NCI-H1930 (cell line): ENCODE results near the gene FAM72B.
"Not testable (repeated sequence)": the region's sequence is repeated elsewhere in the genome, so short reads cannot be mapped to it uniquely, and the experiment has no call there.

ENCODE experiments used
- DNase-seq, 2 experiments: peaks; one replicate each; lab custom pipeline; 2025; lab: John Stamatoyannopoulos, UW

The FAM72B gene

DNA sequence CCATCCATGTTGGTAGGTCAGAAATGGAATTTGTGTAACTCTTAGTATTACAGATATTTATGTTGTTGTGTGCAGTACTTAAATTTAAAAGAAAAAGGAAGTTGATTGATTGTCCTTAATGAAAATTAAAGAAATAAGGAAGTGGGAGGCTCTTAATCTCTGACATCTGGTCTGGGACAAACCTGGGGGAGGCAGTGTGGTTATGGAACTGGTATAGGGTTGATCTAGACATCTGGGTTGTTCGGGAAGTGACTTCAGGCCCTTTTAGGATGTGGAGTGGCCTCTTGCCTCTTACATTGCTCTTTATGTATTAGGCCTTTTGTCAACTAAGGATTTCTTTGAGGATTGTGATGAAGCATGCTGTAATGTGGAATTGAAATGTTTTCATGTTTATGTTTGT is 16.1 kb upstream of the FAM72B start:
- not testable (repeated sequence) for DNase-seq

DNA sequence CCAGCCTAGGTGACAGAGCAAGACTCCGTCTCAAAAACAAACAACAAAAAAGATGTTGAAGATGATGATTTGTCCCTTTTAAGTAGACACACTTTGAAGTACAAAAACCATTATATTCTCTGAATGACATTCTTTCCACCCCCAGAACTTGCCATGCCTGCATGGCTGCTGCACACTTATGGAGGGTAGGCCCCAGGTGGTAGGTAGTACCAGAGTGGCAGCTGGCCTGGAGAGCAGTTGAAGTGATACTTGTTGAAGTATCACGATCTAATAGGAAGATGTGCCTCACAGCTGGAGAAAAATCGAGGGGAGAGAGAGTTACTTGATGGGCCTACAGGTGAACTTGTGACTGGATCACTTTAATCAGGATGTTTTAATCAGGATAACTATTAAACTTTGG is 15.6 kb upstream of the FAM72B start:
- not testable (repeated sequence) for DNase-seq

DNA sequence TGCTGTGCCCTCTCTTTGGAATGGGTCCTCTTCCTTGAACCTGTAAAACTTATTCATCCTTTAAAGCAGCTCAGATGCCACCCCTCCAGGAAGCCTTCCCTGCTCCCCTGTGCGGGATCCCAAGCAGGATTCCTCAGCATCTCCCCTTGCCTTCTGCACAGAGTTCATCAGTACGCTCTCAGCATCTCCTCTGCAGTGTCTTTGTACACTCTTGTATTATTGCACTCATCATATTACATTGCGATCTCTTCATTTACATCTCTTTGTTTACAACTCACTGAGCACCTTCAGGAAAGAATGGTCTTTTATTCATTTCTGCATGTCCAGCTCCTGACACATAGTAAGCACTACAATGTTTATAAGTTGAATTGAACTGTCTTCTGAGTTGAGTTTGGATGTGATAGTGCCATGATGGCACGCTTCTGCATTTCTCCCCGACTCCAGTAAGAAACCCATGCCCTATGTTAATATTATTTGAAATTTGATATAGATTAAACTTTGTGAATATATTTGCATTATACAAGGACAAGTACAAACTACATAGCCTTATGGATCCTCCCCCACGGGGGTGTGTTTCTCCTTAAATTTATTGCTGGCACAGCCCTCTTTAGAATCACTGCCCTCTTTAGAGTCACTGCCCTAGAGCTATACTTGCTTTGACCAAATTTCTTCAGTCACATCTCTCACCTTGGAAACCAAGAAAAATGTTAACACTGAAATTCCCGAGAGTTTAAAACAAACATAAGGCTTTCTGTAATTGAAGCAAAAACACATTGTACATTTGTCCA is 13.1 kb upstream of the FAM72B start:
- not testable (repeated sequence) for DNase-seq

DNA sequence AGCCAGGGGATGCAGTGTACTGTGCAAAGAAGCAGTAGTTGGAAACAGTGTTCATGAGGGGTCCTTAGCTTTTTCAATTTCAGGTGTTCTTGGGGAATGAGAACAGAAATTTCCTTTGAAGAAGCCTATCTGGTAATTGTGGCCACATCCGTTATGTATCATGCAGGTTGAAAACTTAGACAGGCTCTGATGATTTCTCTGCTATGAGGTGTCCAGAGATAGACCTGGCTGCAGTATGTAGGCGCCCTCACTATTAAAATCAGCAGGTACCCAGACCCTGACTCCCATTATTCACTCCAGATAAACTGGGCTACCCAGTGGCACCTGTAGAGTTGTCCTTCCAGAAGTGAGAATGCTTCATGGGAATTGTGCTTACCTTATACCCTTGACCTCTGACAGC is 8.4 kb upstream of the FAM72B start:
- DNase-seq, result not testable (repeated sequence)

DNA sequence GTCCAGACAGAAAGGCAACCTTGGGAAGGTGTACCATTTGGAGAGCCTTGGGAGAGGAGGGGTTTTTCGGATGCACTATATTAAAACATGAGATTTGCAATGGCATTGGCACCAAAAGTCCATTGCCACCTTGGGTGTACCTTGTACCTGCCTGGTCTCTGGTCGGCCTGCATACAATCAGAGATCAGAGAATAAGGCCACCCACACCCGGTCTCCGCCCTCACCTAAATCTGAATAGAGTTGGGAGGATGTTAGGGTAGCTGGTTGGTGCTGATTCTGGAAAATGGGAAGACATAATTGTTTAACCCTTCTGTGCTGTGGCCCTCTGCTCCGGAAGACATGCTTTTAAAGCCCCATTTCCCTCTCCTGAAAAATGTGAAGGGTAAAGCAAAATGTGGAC is 3.8 kb upstream of the FAM72B start:
- DNase-seq, result not testable (repeated sequence)

DNA sequence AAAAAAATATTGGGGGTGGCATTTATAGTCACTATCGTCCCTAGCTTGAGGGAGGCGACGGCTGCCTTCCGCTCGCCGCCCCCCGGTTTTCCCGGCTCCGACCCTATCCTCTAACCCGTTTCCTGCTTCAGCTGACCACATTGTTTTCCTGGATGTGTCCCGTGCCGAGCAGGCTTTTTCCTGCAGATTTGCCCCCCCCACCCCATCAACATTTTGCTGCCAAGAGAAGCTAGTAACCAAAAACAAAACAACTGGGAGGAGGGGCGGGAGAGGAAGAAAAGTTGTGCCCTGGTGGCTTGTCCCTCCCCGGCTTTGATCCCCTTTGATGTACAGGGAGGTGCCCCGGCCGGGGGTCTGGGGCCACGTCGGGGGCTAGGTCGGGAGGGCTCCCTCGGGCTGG is 2.1 kb upstream of the FAM72B start:
- DNase-seq, result not testable (repeated sequence)

DNA sequence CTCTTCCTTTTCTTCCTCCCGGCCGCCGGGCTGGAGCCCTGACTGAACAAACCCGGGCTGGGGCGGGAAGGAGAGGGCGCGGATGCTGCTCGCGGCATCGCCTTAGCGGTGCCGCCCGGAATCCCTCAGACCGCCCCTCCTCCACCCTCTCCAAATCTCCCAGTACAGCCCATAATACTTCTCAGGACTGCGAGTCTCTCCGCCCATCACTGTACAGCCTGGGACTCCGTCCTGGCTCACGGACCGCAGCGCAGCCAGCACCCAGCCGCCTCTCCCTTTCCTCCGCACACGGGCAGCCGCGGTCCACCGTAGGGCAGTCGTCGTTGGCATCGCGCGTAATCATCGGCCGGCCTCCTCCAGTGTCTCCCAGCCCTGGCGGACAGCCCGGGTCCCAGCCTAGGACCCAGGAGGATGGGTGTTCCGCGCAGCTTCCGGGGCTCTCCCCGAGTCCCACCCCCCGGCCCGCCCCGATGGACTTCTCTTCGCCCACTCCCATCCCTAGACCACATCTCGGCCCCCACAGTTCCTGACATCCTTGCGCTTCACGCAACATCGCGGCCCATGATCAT is 1.1 kb upstream of the FAM72B start:
- not testable (repeated sequence) for DNase-seq

- DNase-seq, result not testable (repeated sequence)
These were observed 273 bp downstream of the FAM72B start for GRCh38 chr1:121183867-121184266.

DNA sequence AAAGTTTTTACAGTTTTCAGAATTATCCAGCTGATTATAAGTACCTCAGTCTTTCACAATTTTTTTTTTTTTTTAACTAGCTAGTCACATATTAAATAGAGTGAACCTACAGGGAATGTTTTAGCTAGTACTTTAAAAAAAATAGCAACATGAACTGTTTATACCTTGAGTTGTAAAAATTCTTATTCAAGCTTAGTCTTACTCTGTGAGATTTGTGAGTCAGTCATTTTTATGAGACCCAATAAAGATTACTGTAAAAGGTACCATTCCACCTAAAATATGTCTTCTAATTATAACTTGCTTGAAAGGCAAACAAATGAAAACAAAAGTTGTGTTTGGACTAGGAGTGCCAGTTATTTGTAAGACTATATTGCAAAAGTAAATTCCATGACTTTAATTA is 5.9 kb downstream of the FAM72B start:
- not testable (repeated sequence) for DNase-seq

DNA sequence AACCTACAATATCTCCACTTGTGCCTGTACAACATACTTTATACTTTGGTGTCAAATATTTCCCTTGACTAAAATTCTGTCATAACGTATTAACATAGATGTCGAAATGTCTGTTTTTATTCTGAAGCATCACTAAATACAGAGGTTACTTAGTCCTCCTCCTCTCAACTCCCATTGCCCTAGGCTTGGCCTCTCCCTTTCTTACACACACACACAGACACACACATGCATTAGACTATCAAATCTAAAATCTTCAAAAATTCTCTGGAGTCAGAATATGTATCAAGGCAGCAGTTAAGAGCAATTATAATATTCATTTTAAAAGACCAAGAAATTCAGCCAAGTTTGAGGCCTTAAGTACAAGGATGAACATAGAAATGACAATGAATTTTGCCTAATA is 7.5 kb downstream of the FAM72B start:
- DNase-seq, result not testable (repeated sequence)

DNA sequence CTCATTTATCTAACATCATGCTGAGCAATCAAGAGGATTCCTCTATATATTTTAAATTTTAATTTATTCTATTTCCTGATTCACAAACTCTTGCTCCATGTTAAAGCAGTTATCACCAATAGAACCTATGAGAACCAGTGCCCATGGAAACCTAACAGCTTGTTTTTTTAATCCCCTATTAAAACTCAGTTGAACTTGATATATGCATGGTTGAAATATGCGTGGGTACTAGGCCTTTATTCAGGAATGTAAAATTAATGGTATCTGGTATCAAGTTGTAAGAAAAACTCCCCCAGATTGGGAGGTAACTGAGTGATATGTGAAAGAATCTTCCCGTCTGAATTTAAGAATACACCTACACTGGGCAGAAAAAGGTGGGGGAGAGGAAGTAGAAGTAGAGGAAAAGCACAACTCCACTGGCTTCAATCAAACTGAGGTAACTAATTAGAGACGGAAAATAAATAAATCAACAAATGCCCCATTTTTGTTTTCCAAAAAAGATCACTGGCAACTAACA is 15.9 kb downstream of the FAM72B start:
- not testable (repeated sequence) for DNase-seq

GRCh38 chr1:121167225-121167738 is 16.9 kb downstream of the FAM72B start:
- DNase-seq, result not testable (repeated sequence)

DNA sequence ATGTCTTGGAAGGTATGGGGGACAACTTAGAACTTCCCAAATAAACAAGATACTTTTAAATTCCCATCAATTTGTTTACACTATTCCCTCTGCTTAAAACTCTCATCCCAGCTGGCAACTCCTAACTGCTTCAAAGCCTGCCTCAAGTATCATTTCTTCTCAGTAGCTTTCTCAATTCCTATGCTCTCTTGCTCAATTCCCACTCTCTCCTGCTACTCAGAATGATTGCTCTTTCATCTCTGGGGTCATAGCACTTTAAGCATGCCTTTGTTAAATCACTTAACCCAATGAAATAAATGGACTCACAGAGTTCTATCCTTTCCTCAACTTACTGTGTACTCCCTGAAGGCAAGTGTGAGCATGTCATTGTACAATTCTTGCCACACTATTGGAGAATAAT is 18.8 kb downstream of the FAM72B start:
- not testable (repeated sequence) for DNase-seq

DNA sequence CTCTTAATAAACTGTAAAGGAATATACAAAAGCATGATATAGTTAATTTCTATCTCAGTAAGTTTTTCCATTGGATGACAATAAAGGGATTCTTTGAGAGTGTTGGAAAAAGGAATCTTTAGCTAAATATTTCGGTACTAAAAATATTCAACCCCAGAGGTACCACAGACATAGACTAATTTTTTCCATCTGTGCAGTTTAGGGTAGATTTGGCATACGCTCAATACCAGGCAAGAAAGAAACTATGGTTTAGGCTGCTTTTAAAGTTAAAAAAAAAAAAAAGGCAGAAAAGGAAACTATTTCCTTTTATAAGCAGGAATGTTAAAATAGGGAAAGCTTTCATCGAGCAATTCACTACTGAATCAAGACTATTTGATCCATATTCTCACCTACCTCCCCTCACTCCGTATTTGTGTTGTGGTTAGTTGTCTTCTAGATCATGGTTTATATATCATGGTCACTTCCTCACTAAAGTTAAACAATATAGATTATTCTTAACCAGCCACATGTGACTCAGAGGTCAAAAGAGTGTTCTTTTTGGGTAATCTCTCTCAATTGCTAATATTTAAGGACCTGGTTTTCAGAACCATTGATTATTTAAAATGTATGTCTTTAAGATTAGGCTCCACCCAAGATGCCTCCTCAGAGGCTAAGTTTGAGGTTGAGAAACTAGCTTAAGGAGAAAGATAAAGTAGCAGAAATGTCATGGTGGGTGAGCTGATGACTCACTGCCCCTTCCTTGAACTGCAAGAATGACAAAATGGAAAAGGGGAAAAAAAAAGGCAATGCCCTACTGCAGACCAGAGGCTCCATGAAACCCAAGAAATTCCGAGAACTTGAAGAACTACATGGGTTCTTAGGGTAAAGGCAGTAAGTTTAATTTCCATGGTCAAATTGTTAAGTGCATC is 20.0 kb downstream of the FAM72B start:
- not testable (repeated sequence) for DNase-seq

DNA sequence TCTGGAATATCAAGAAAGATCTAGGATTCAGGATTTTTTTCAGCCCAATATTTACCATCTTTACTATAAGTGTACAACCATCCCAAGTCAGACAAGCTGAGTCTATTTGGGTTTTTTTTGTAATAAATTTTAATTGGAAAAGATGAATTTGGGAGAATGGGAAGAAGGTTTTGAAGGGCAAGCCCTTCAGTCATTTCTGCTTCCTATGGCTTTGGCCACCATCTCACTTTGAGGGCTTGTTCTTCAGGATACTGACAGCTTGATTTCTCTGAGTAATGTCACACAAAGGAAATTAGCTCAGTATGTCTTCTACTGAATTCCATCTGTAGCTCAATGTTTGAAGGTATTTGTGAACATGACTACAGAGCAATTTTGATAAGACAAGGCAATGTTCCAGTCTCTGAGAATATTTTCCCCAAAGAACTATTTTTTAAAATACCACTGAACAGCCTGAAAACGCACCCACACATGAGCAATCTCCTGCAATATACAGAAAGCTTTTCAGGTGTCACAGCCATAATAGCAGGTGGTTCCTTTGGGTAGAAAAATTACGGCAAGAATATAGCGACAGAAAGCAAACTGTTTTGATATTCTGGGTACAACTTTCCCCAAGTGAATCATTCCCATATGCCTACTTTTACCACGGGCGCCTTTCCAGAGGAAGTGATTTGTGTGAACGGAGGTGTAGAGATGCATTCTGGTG is 22.8 kb downstream of the FAM72B start:
- not testable (repeated sequence) for DNase-seq

- not testable (repeated sequence) for DNase-seq
These were observed 24.0 kb downstream of the FAM72B start for GRCh38 chr1:121160118-121160517.

DNA sequence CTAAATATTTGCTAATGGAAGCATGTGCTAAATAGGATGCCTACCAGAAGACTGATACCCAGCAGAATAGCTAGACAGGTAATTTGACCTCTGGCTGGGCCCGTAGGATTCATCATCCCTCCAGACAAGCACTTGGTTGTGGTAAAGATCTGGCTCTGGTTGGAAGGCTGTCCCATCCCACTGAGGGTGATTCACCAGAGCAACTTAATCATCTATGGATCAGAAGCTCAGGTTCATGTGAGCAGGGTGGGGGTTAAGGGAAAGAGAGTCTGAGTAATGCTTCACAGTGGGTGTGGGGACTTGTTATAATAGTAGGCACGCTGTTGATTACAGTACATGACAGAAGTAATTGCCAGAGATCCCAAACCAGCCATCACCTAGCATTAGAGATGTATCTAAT is 26.5 kb downstream of the FAM72B start:
- not testable (repeated sequence) for DNase-seq

GRCh38 chr1:121156958-121157603 is 27.1 kb downstream of the FAM72B start:
- DNase-seq, result not testable (repeated sequence)

GRCh38 chr1:121155671-121156358 is 28.3 kb downstream of the FAM72B start:
- not testable (repeated sequence) for DNase-seq

- not testable (repeated sequence) for DNase-seq
These were observed 29.3 kb downstream of the FAM72B start for GRCh38 chr1:121154811-121155210.
